ENCODE results near the gene FCRL1. TPM values are rescaled to one million over a fixed set of nuclear protein-coding genes. Genes with fewer than 3 reads are reported as not detected.

Gene FCRL1
- total and polyA plus RNA-seq, 4 experiments from 2014 or later, result 0.23 to 0.75 TPM; not detected in 2

DNA sequence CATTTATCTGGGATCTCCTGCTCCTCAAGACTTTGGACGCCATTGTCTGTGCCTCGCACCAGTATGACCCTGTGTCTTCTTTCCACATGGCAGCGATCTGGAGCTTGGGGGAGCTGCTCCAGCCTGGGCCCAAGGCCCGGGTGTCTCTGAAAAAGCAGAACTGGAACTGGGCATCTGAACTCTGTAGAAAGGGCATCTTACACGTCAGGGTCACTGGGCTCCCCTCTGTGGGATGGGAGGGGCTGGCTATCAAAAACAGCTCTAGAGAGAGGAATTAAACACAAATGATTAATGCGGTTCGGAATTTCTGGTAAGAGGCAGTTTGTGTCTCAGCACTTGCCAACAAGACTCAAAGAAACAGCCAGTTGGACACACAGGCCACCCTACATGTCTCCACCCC lies 16.1 kb downstream of the FCRL1 start:
- no peaks in the 10 kb centered on the region for H3K36me3 ChIP-seq (ENCODE audit: insufficient read depth, low read length)
- Mint-ChIP-seq H3K27me3 (peaks cover 4 to 10% of the 10 kb centered on the region in 2 donors), H3K27ac (no peak overlapping the region), H3K4me1 (no peaks in the 10 kb centered on the region), H3K36me3 (no peaks in the 10 kb centered on the region), H3K4me3 (no peak overlapping the region), H3K9me3 (peaks cover 0 to 3% (median 2%) of the 10 kb centered on the region in 8 donors)
- POLR2A ChIA-PET (ENCODE audit: partially characterized antibody), result no interaction called here
- H3K27ac ChIP-seq (ENCODE audit: low read depth, low read length), result no peak overlapping the region
- H3K4me3 ChIP-seq (ENCODE audit: low read length in 2 of 2), result no peak overlapping the region
- CTCF ChIA-PET (ENCODE audit: partially characterized antibody), result no interaction called here
- H3K27me3 ChIP-seq (ENCODE audit: insufficient read depth, low read length), result no peaks in the 10 kb centered on the region
- intact Hi-C loops (cut with micrococcal nuclease), result no loop called here
- DNase-seq, result no peak
- no peaks in the 10 kb centered on the region for H3K9me3 ChIP-seq (ENCODE audit: control insufficient read depth in 1 of 2, low read length in 2 of 2)
- no peaks in the 10 kb centered on the region for H3K4me1 ChIP-seq (ENCODE audit: insufficient read depth, low read length)

- H3K27ac ChIP-seq (ENCODE audit: low read depth, low read length), result no peak overlapping the region
- H3K4me3 ChIP-seq (ENCODE audit: low read length in 2 of 2), result no peak overlapping the region
- no peaks in the 10 kb centered on the region for H3K27me3 ChIP-seq (ENCODE audit: insufficient read depth, low read length)
- H3K9me3 Mint-ChIP-seq, result peaks cover 0 to 4% (median 0%) of the 10 kb centered on the region in 8 donors
- H3K4me1 Mint-ChIP-seq, result no peaks in the 10 kb centered on the region
- no peaks in the 10 kb centered on the region for H3K36me3 ChIP-seq (ENCODE audit: insufficient read depth, low read length)
- intact Hi-C loops (cut with micrococcal nuclease), result no loop called here
- CTCF ChIA-PET (ENCODE audit: partially characterized antibody), result no interaction called here
- no peaks in the 10 kb centered on the region for H3K36me3 Mint-ChIP-seq
- H3K27ac Mint-ChIP-seq, result no peak overlapping the region
- no peaks in the 10 kb centered on the region for H3K27me3 Mint-ChIP-seq
- DNase-seq, result no peak
- H3K9me3 ChIP-seq (ENCODE audit: control insufficient read depth in 1 of 2, low read length in 2 of 2), result no peaks in the 10 kb centered on the region
- no peaks in the 10 kb centered on the region for H3K4me1 ChIP-seq (ENCODE audit: insufficient read depth, low read length)
- H3K4me3 Mint-ChIP-seq, result no peak overlapping the region
- POLR2A ChIA-PET (ENCODE audit: partially characterized antibody), result no interaction called here
Measured at GRCh38 chr1:157799996-157800395, 19.9 kb downstream of the FCRL1 start.

DNA sequence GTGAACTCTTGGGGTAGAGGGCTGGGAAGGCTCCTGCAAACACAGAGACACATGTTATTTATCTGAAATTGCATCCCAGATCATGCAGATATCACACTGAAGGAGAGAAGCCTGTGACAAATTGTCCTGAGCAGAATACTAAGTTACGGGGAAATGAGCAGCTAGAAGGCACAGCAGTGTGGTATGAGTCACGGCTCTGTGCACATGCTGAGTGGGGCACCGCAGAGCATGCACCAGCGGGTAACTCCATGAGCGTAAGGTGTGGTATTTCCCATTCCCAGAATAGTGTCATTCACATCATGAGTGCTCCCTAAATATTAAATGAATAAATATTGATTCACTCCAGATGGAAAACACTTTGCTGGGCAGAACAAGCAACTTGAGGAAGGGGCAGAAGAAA lies 21.7 kb downstream of the FCRL1 start:
- H3K27me3 Mint-ChIP-seq, result no peaks in the 10 kb centered on the region
- H3K9me3 Mint-ChIP-seq, result peaks cover 0 to 17% (median 9%) of the 10 kb centered on the region in 8 donors
- no peaks in the 10 kb centered on the region for H3K36me3 ChIP-seq (ENCODE audit: insufficient read depth, low read length)
- no peaks in the 10 kb centered on the region for H3K36me3 Mint-ChIP-seq
- ChIA-PET CTCF (ENCODE audit: partially characterized antibody) (no interaction called here), POLR2A (ENCODE audit: partially characterized antibody) (no interaction called here)
- H3K4me1 ChIP-seq (ENCODE audit: insufficient read depth, low read length), result no peaks in the 10 kb centered on the region
- no peaks in the 10 kb centered on the region for H3K9me3 ChIP-seq (ENCODE audit: control insufficient read depth in 1 of 2, low read length in 2 of 2)
- H3K27ac ChIP-seq (ENCODE audit: low read depth, low read length), result no peak overlapping the region
- H3K4me3 ChIP-seq (ENCODE audit: low read length in 2 of 2), result no peak overlapping the region
- H3K27me3 ChIP-seq (ENCODE audit: insufficient read depth, low read length), result no peaks in the 10 kb centered on the region
- intact Hi-C loops (cut with micrococcal nuclease), result no loop called here
- DNase-seq, result no peak
- H3K4me3 Mint-ChIP-seq, result no peak overlapping the region
- no peak overlapping the region for H3K27ac Mint-ChIP-seq
- no peaks in the 10 kb centered on the region for H3K4me1 Mint-ChIP-seq

DNA sequence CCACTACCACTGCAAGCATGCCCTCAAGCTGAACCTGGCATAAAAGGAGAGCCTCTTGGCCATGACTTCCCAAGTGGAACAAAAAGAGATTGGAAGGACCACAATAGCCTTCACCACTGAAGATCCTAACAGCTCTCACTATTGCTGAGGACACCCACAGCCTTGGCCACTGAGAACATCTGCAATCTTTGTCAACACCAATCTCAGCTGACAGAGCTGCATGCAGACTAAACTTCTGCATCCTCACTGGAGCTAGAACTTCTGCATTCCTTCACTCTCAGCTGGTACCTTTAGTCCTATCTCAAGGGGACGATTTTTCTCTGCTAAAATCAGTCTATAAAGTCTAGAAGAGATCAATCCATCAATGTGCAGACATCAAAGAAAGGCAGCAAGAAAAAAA lies 34.7 kb downstream of the FCRL1 start:
- peaks cover 0 to 11% (median 5%) of the 10 kb centered on the region in 8 donors for H3K9me3 Mint-ChIP-seq
- ChIA-PET CTCF (ENCODE audit: partially characterized antibody) (no interaction called here), POLR2A (ENCODE audit: partially characterized antibody) (no interaction called here)
- H3K4me1 Mint-ChIP-seq, result no peaks in the 10 kb centered on the region
- H3K27ac Mint-ChIP-seq, result no peak overlapping the region
- H3K27me3 Mint-ChIP-seq, result peaks cover 7% of the 10 kb centered on the region in 2 donors
- no peaks in the 10 kb centered on the region for H3K36me3 Mint-ChIP-seq
- intact Hi-C loops (cut with micrococcal nuclease), result no loop called here
- H3K4me3 ChIP-seq (ENCODE audit: low read length in 2 of 2), result no peak overlapping the region
- no peaks in the 10 kb centered on the region for H3K4me1 ChIP-seq (ENCODE audit: insufficient read depth, low read length)
- no peaks in the 10 kb centered on the region for H3K36me3 ChIP-seq (ENCODE audit: insufficient read depth, low read length)
- no peaks in the 10 kb centered on the region for H3K9me3 ChIP-seq (ENCODE audit: control insufficient read depth in 1 of 2, low read length in 2 of 2)
- H3K27ac ChIP-seq (ENCODE audit: low read depth, low read length), result no peak overlapping the region
- H3K4me3 Mint-ChIP-seq, result no peak overlapping the region
- H3K27me3 ChIP-seq (ENCODE audit: insufficient read depth, low read length), result no peaks in the 10 kb centered on the region
- no peak for DNase-seq

DNA sequence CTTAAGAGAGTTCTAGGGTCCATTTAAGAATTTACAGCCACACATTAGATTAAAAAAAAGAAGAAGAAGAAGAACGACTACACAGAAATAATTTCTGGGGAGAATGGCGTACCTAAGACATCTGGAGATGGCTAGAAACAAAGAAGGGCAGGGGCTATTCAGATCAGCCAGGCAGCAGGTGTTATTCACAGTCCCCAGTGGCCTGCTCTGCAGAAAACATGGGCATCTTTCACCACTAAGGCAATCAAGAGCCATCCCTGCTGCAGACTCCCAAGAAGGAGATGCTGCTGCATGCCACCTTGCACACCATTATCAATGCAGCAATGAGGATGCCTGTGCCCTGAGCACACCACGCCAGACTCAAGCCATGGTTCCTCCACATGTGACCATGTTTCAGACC lies 35.1 kb downstream of the FCRL1 start:
- no peak overlapping the region for H3K27ac Mint-ChIP-seq
- POLR2A ChIA-PET (ENCODE audit: partially characterized antibody), result no interaction called here
- Histone ChIP-seq H3K27ac (ENCODE audit: low read depth, low read length) (no peak overlapping the region), H3K36me3 (ENCODE audit: insufficient read depth, low read length) (no peaks in the 10 kb centered on the region), H3K27me3 (ENCODE audit: insufficient read depth, low read length) (no peaks in the 10 kb centered on the region), H3K9me3 (ENCODE audit: control insufficient read depth in 1 of 2, low read length in 2 of 2) (no peaks in the 10 kb centered on the region), H3K4me1 (ENCODE audit: insufficient read depth, low read length) (no peaks in the 10 kb centered on the region), H3K4me3 (ENCODE audit: low read length in 2 of 2) (no peak overlapping the region)
- H3K36me3 Mint-ChIP-seq, result no peaks in the 10 kb centered on the region
- no peak overlapping the region for H3K4me3 Mint-ChIP-seq
- CTCF ChIA-PET (ENCODE audit: partially characterized antibody), result no interaction called here
- peaks cover 7% of the 10 kb centered on the region in 2 donors for H3K27me3 Mint-ChIP-seq
- no peak for DNase-seq
- intact Hi-C loops (cut with micrococcal nuclease), result no loop called here
- H3K9me3 Mint-ChIP-seq, result peaks cover 0 to 8% (median 5%) of the 10 kb centered on the region in 8 donors
- no peaks in the 10 kb centered on the region for H3K4me1 Mint-ChIP-seq

DNA sequence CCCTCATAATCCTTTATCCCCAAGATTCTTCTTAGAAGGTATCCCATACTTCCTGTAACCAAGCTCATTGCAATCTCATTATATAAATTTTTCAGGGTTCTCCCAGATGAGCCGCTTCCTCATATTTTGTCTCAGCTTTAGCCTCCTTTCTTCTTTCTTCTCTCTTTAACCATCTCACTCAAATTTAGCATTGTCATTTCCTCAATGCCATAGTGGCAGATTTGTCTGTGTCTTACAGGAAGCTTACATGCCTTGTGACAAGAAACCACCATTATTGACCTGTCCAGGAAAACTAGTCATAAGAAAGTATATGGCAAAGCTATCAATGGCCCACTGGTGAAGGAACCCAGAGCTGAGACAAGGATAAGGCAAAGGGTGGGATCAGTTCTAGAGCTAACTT lies 37.0 kb downstream of the FCRL1 start:
- H3K27me3 ChIP-seq (ENCODE audit: insufficient read depth, low read length), result no peaks in the 10 kb centered on the region
- intact Hi-C loops (cut with micrococcal nuclease), result no loop called here
- no peaks in the 10 kb centered on the region for H3K36me3 ChIP-seq (ENCODE audit: insufficient read depth, low read length)
- no peaks in the 10 kb centered on the region for H3K9me3 ChIP-seq (ENCODE audit: control insufficient read depth in 1 of 2, low read length in 2 of 2)
- no peak for DNase-seq
- no peaks in the 10 kb centered on the region for H3K4me1 ChIP-seq (ENCODE audit: insufficient read depth, low read length)
- Mint-ChIP-seq H3K36me3 (no peaks in the 10 kb centered on the region), H3K4me1 (no peaks in the 10 kb centered on the region), H3K27ac (no peak overlapping the region), H3K4me3 (no peak overlapping the region), H3K9me3 (peaks cover 0 to 8% (median 3%) of the 10 kb centered on the region in 8 donors), H3K27me3 (peaks cover 7% of the 10 kb centered on the region in 2 donors)
- H3K27ac ChIP-seq (ENCODE audit: low read depth, low read length), result no peak overlapping the region
- no peak overlapping the region for H3K4me3 ChIP-seq (ENCODE audit: low read length in 2 of 2)
- ChIA-PET CTCF (ENCODE audit: partially characterized antibody) (no interaction called here), POLR2A (ENCODE audit: partially characterized antibody) (no interaction called here)

DNA sequence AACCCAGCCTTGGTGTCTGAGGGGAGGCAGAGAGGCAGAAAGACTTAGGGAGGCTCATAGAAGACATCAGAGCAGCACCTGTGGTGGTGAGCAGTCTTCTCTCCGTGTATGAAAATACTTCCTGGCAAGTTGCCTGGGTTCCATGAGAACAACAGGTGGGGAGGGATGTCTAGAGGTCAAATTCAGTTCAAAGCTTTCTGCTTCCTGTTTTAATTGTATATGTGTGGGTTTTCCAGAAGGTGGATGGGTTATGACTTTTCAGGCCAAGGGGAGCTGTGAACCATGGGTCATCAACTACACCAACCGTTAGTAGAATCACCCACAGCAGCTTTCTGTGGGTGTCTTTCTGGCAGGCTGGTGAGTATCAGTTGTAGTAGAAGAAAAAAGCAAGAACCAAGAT lies 38.9 kb downstream of the FCRL1 start:
- Mint-ChIP-seq H3K9me3 (peaks cover 0 to 4% (median 3%) of the 10 kb centered on the region in 8 donors), H3K36me3 (no peaks in the 10 kb centered on the region), H3K27me3 (peaks cover 6 to 7% of the 10 kb centered on the region in 2 donors), H3K4me1 (no peaks in the 10 kb centered on the region), H3K4me3 (no peak overlapping the region), H3K27ac (no peak overlapping the region)
- intact Hi-C loops (cut with micrococcal nuclease), result no loop called here
- DNase-seq, result no peak
- Histone ChIP-seq H3K9me3 (ENCODE audit: control insufficient read depth in 1 of 2, low read length in 2 of 2) (no peaks in the 10 kb centered on the region), H3K4me3 (ENCODE audit: low read length in 2 of 2) (no peak overlapping the region), H3K4me1 (ENCODE audit: insufficient read depth, low read length) (no peaks in the 10 kb centered on the region), H3K27me3 (ENCODE audit: insufficient read depth, low read length) (no peaks in the 10 kb centered on the region), H3K36me3 (ENCODE audit: insufficient read depth, low read length) (no peaks in the 10 kb centered on the region), H3K27ac (ENCODE audit: low read depth, low read length) (no peak overlapping the region)
- CTCF ChIA-PET (ENCODE audit: partially characterized antibody), result no interaction called here
- POLR2A ChIA-PET (ENCODE audit: partially characterized antibody), result no interaction called here

DNA sequence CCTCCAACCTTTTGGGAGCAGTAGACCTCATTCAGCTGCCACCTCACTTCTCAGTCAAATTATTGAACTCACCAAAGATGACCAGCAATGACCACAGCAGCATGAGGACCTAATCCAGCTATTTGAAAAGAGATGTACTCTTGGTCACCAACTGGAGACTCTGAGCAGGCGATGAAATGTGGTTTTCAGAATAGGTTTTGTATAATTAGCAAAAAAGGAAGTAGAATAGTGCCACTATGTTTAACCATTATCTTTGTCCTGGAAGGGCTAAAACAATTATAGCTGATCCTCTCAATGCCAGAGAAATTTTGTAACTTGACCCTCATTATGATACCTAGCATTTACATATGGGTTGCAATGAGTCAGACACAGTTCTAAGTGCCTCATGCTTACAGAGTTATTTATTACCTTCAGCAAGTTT lies 42.9 kb downstream of the FCRL1 start, which contains the start of gene FCRL2:
FCRL2 (minus strand) TSS at position 162 of the 421 bp plus-strand sequence; CDS start at position 103, 59 bp downstream.
- intact Hi-C loops (cut with micrococcal nuclease), result no loop called here
- Mint-ChIP-seq H3K4me1 (peaks cover 0 to 1% (median 0%) of the 10 kb centered on the region in 4 donors), H3K4me3 (no peak within 1 kb of the TSS), H3K27me3 (peaks cover 7 to 8% of the 10 kb centered on the region in 2 donors), H3K9me3 (peaks cover 0 to 2% (median 0%) of the 10 kb centered on the region in 8 donors), H3K27ac (no peak within 1 kb of the TSS), H3K36me3 (no peaks in the 10 kb centered on the region)
- ChIA-PET POLR2A (ENCODE audit: partially characterized antibody) (no interaction called here), CTCF (ENCODE audit: partially characterized antibody) (no interaction called here)
- DNase-seq, result no peak
- Histone ChIP-seq H3K4me1 (ENCODE audit: insufficient read depth, low read length) (no peaks in the 10 kb centered on the region), H3K27ac (ENCODE audit: low read depth, low read length) (no peak within 1 kb of the TSS), H3K36me3 (ENCODE audit: insufficient read depth, low read length) (no peaks in the 10 kb centered on the region), H3K27me3 (ENCODE audit: insufficient read depth, low read length) (no peaks in the 10 kb centered on the region), H3K9me3 (ENCODE audit: control insufficient read depth in 1 of 2, low read length in 2 of 2) (no peaks in the 10 kb centered on the region), H3K4me3 (ENCODE audit: low read length in 2 of 2) (no peak within 1 kb of the TSS)

Measured in CD4-positive, alpha-beta memory T cell (primary cell).